DMS153 (cell line): Measurements from ENCODE around the gene EYS.
"Not testable (repeated sequence)": the region's sequence is repeated elsewhere in the genome, so short reads cannot be mapped to it uniquely, and the experiment has no call there.

Experiments used
- DNase-seq: peaks from one replicate; lab custom pipeline; 2025; lab: John Stamatoyannopoulos, UW

EYS gene

GRCh38 chr6:64301307-64302236, 1405.5 kb downstream of the EYS start:
- peak; percentile 11 for DNase-seq

GRCh38 chr6:64299176-64299575, 1407.8 kb downstream of the EYS start:
- DNase-seq: no peak

GRCh38 chr6:64294034-64294433, 1413.0 kb downstream of the EYS start:
- DNase-seq: no peak

- DNase-seq: no peak
Observed at GRCh38 chr6:64293298-64293697, 1413.7 kb downstream of the EYS start.

GRCh38 chr6:64290867-64291266, 1416.2 kb downstream of the EYS start:
- no peak for DNase-seq

- no peak for DNase-seq
Observed at GRCh38 chr6:64289931-64290330, 1417.1 kb downstream of the EYS start.

GRCh38 chr6:64288351-64288750, 1418.7 kb downstream of the EYS start:
- DNase-seq: no peak

- no peak for DNase-seq
Observed at GRCh38 chr6:64281167-64281566, 1425.9 kb downstream of the EYS start.

GRCh38 chr6:64280569-64280968, 1426.5 kb downstream of the EYS start:
- no peak for DNase-seq

GRCh38 chr6:64270083-64270482, 1436.9 kb downstream of the EYS start:
- no peak for DNase-seq

- no peak for DNase-seq
Observed at GRCh38 chr6:64266351-64266821, 1440.6 kb downstream of the EYS start.

- no peak for DNase-seq
Observed at GRCh38 chr6:64263778-64264177, 1443.2 kb downstream of the EYS start.

GRCh38 chr6:64259372-64259771, 1447.7 kb downstream of the EYS start:
- no peak for DNase-seq

- DNase-seq: no peak
Observed at GRCh38 chr6:64258752-64259151, 1448.3 kb downstream of the EYS start.

- DNase-seq: no peak
Observed at GRCh38 chr6:64258302-64258701, 1448.7 kb downstream of the EYS start.

- DNase-seq: no peak
Observed at GRCh38 chr6:64257586-64257985, 1449.4 kb downstream of the EYS start.

- DNase-seq: peak; percentile 40
Observed at GRCh38 chr6:64256483-64256882, 1450.5 kb downstream of the EYS start.

- no peak for DNase-seq
Observed at GRCh38 chr6:64255000-64255399, 1452.0 kb downstream of the EYS start.

- peak; percentile 84 for DNase-seq
Observed at GRCh38 chr6:64254558-64254957, 1452.5 kb downstream of the EYS start.

GRCh38 chr6:64252256-64252655, 1454.8 kb downstream of the EYS start:
- DNase-seq: no peak

- DNase-seq: no peak
Observed at GRCh38 chr6:64250126-64250525, 1456.9 kb downstream of the EYS start.

GRCh38 chr6:64249115-64249514, 1457.9 kb downstream of the EYS start:
- DNase-seq: no peak

GRCh38 chr6:64243618-64244017, 1463.4 kb downstream of the EYS start:
- DNase-seq: no peak

GRCh38 chr6:64238908-64239307, 1468.1 kb downstream of the EYS start:
- not testable (repeated sequence) for DNase-seq
